Middle frontal gyrus (tissue), 1 donor: Measurements from ENCODE around the gene SH3RF3.
"Not testable (repeated sequence)": the region's sequence is repeated elsewhere in the genome, so short reads cannot be mapped to it uniquely, and the experiment has no call there.

Experiments used
- DNase-seq: peaks from one replicate; pipeline ENCODE4 v3.0.0-alpha.2; 2015; ENCODE audit warnings: low spot score; ENCODE audit errors: extremely low spot score

SH3RF3 gene

DNA sequence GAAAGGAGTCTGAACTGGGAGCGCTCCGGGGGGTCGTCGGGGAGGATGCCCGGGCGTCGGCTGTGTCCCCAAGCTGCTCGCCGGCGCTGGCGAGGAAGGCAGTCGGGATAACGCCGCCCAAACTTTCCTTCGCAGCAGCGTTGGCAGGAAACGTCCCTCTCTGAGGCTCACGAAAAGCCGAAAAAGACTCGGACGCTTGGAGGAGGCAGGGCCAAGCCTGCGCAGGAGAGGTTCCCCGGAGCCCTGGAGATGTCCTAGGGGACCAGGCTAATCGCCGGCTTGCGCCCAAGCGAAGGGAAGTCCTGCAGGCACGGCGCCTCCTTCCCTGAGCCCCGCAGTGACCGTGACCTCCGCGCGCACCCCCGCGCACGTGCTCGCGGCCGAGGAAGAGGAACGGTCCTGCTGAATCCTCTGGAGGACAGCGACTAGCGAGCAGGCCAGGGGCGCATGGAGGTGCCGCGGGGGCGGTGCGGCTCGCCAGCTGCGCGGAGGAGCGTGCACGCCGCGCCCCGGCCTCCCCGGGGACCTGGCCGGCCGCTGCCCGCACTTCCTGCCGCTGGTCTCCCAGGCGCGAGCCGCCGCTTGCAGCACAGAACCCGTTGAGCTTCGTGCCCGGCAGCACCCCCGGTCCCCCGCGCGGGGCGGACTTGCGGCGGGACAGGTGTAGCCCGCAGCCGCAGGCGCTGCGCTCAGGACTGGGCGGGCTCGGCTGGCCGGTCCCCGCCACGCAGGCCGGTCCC is at the start of gene SH3RF3:
SH3RF3 (plus strand) TSS at position 590 of the 740 bp plus-strand sequence.
- DNase-seq: no peak

DNA sequence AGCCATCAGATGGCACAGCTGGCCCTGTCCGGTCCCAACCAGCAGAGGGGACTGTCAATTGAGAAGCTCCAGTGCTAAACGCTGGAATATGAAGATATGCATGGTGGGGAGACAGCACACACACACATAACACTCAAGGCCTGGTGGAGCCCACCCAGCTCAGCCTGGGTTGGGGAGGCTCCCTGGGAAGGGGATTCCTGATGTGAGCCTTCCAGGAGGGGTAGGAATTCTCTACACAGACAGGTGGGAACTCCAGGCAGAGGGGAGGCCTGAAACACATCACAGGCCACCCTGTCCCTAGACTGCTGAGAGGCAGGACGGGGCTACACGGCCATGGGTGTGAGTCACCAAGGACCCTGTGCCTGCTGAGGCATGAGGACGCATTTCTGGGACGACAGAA is 49.4 kb upstream of the SH3RF3 start:
- no peak for DNase-seq

- DNase-seq: no peak
Observed at GRCh38 chr2:109080109-109080508, 48.9 kb upstream of the SH3RF3 start.

- no peak for DNase-seq
Observed at GRCh38 chr2:109080757-109081156, 48.2 kb upstream of the SH3RF3 start.

- DNase-seq: no peak
Observed at GRCh38 chr2:109081374-109081773, 47.6 kb upstream of the SH3RF3 start.

DNA sequence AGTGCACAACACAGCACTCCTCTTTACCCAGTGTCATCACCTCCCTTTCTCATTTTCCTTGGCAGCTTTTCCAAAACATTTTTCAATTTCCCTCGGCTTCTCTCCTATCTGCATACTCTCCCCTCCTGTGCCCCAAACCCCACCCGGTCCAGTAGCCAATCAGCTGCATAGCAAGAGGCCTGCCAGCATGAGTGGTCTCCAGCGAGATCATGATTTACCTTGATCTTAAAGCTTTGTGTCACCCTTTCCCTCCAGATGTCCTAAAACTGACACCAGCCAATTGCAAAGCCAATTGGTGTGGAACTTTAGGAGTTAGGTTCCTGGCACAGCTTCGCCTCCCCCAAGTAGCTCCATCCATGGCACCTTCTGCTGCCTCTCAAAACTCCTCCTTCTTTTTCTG is 45.2 kb upstream of the SH3RF3 start:
- DNase-seq: no peak

DNA sequence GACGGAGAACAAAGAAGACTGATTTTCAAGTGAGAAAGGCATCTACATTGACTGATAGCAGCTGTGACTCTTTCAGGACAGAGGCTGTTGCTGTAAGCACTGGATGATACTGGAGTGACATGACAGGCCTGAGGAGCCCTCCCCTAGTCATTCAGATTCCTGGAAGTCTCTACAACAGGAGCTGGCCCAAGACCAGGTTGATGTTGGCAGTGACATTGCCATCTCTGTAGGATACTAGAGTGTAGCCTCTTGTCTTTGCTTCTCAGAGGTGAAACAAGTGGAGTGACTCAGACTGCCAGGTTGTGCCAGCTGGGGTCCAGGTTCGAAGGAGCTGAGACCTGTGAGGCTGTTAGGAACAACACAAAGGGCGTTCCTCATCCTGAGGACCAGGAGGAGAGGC is 44.7 kb upstream of the SH3RF3 start:
- no peak for DNase-seq

DNA sequence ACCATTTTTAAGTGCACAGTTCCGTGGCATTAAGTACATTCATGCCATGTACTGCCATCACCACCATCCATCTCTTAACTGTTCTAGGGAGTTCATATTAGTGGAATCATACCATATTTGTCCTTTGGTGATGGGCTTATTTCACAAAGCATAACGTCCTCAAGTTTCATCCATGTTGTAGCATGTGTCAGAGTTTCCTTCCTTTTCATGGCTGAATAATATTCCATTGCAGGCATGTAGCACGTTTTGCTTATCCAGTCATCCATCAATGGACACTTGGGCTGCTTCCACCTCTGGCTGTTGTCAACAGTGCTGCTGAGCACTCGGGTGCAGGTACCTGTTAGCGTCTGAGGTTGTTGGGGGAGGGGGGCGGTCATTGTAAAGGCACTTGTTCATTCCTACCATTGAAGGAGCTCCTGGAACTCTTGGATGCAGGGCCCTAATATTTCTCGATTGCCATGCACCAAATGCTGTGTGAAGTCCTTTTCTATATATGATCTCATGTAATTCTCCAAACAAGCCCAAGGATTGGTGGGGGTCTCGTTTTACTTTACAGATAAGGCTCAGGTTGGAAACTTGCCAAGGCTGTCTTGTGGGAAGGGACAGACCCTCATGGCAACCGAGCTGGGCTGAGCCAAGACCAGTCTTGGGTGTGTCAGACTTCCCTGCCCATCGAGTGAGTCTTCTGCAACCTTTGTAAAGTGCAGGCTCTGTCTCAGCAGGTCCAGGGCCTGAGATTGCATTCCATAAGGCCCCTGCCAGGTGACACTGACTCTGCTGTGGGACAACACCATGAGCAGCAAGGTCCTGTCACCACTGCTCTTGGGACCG is 42.9 kb upstream of the SH3RF3 start:
- DNase-seq: no peak

DNA sequence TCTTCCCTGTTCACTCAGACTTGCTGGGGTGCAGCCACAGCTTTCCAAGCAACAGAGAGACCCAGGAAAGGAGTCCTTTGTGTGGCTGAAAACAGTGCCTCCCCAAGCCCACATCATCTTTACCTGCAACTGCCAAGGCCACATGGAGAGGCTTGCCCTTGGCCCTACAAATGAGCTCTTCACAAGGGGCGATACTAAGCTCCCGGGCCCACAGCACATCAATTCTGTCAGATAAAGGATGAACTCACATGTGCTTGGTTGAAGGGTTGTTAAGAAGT is 42.3 kb upstream of the SH3RF3 start:
- DNase-seq: no peak

GRCh38 chr2:109087055-109087663 is 41.8 kb upstream of the SH3RF3 start:
- no peak for DNase-seq

GRCh38 chr2:109089602-109090300 is 39.3 kb upstream of the SH3RF3 start:
- DNase-seq: no peak

- no peak for DNase-seq
Observed at GRCh38 chr2:109091526-109091925, 37.5 kb upstream of the SH3RF3 start.

- no peak for DNase-seq
Observed at GRCh38 chr2:109094144-109094543, 34.9 kb upstream of the SH3RF3 start.

DNA sequence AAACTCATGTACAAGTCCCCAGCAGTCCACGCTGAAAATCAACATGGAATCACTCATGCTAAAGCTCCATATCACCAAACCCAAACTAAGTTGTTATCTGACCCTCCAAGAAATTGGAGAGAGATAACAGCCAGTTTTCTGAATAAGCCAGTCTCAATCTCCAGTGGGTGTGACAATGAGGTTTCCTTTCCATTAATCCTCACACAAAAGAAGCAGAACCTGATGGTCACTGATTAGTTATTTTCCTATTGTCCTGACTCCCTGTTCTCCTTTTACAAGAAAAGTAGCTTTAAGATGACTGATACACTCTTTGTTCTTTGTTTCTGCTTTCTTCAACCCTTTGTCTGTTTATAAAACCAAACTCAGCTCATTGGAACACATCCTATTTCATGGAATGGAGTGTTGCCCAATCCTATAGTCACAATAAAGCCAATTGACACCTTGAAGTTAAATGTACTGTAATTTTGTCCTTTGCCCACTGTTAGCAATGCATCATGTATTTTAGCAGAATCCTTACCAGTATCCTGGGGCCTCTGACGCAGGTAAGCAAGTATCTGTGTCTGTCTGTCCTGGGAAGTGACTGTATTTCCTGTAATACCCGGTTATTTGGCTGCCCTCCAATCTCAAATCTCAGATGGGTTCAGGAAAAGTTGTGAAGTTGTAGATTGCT is 30.6 kb upstream of the SH3RF3 start:
- DNase-seq: no peak

DNA sequence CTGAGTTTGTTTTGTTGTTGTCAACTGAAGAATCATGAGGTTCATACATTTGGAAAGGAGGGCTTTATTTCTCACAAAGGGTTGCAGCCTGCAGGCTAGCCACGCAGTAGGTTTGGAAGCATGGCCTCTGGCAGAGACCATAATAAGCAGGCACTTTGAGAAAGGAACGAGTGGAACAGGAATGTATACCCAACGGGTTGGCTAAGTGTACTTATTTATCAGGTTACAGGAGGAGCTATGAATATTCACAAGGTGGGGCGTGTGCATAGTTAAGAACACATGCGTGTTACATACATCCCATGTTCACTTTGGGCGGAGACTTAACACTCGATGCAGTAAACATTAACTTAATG is 30.1 kb upstream of the SH3RF3 start:
- DNase-seq: no peak

- no peak for DNase-seq
Observed at GRCh38 chr2:109102588-109103233, 26.3 kb upstream of the SH3RF3 start.

DNA sequence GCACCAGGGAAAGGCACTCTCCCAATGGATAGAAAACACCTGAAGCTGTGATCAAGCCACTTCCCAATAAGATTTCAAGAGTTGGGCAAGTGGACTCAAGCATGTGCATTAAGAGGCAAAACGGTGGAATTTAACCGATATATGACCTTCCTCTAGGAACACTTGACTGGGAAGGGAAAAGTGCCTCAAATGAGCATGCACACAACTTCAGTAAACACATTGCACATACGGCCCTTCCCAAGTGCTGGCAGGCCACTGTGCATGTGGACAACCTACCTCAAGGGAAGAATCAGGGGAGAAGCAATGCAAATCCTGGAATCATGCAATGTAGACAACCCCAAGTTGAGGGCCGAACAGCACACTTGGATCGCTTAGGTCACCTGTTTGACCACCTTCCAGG is 23.9 kb upstream of the SH3RF3 start:
- no peak for DNase-seq

GRCh38 chr2:109108740-109109139 is 20.3 kb upstream of the SH3RF3 start:
- no peak for DNase-seq

GRCh38 chr2:109109342-109109741 is 19.7 kb upstream of the SH3RF3 start:
- no peak for DNase-seq

GRCh38 chr2:109110170-109110569 is 18.8 kb upstream of the SH3RF3 start:
- no peak for DNase-seq

GRCh38 chr2:109117181-109117580 is 11.8 kb upstream of the SH3RF3 start:
- DNase-seq: not testable (repeated sequence)
